DOHH2 (cell line): ENCODE data around the gene XRCC2.
"Not testable (repeated sequence)": the region's sequence is repeated elsewhere in the genome, so short reads cannot be mapped to it uniquely, and the experiment has no call there.

Source experiments
- H3F3A ChIP-seq: fragments of 200-600 bp; sonication (generic), shearing (Covaris generic); 2 replicates; pipeline ENCODE4 v1.6.0; 2016; ENCODE audit warnings: antibody characterized with exemption, mild to moderate bottlenecking; ENCODE audit not compliant: control insufficient read depth, insufficient read depth
- H3K27ac ChIP-seq: fragments of 200-600 bp; sonication (generic); 2 replicates; pipeline ENCODE4 v1.5.1; 2014; ENCODE audit warnings: low read depth, mild to moderate bottlenecking, low read length, moderate library complexity
- H3K27me3 ChIP-seq: fragments of 200-600 bp; sonication (generic); 2 replicates; pipeline ENCODE4 v1.6.1; 2014; ENCODE audit warnings: mild to moderate bottlenecking, low read length, mixed read lengths; ENCODE audit not compliant: control insufficient read depth
- H3K36me3 ChIP-seq: fragments of 200-600 bp; sonication (generic); 2 replicates; pipeline ENCODE4 v1.6.1; 2014; ENCODE audit warnings: mild to moderate bottlenecking, low read length, moderate library complexity, mixed read lengths; ENCODE audit not compliant: control insufficient read depth
- H3K4me1 ChIP-seq: fragments of 200-600 bp; sonication (generic); 2 replicates; pipeline ENCODE4 v1.6.1; 2014; ENCODE audit warnings: mild to moderate bottlenecking, low read length, mixed read lengths; ENCODE audit not compliant: control insufficient read depth
- H3K4me2 ChIP-seq: fragments of 200-600 bp; sonication (generic); 2 replicates; pipeline ENCODE4 v1.6.0; 2014; ENCODE audit warnings: mild to moderate bottlenecking, low read length, moderate library complexity
- H3K4me3 ChIP-seq: fragments of 200-600 bp; sonication (generic); 2 replicates; pipeline ENCODE4 v1.5.1; 2014; ENCODE audit warnings: mild to moderate bottlenecking, low read length, mixed read lengths
- H3K79me2 ChIP-seq: fragments of 200-600 bp; sonication (generic); 2 replicates; pipeline ENCODE4 v1.6.1; 2014; ENCODE audit warnings: mild to moderate bottlenecking, low read length, mixed read lengths; ENCODE audit not compliant: control insufficient read depth
- H3K9me2 ChIP-seq: fragments of 200-600 bp; sonication (generic); replicated peaks from 2 replicates; pipeline ENCODE4 v1.6.1; 2014; ENCODE audit warnings: mild to moderate bottlenecking, low read length, mixed read lengths; ENCODE audit not compliant: control insufficient read depth
- H3K9me3 ChIP-seq: fragments of 200-600 bp; sonication (generic); 2 replicates; pipeline ENCODE4 v1.6.1; 2014; ENCODE audit warnings: antibody characterized with exemption, low read length, mixed read lengths; ENCODE audit not compliant: control insufficient read depth, insufficient read depth
- H4K20me1 ChIP-seq: fragments of 200-600 bp; sonication (generic); 2 replicates; pipeline ENCODE4 v1.6.0; 2014; ENCODE audit warnings: low read depth, mild to moderate bottlenecking, antibody characterized with exemption, low read length, moderate library complexity; ENCODE audit not compliant: control insufficient read depth, insufficient read depth
- CTCF ChIP-seq: fragments of 200-600 bp; sonication (generic); IDR thresholded peaks from one replicate; pipeline ENCODE4 v1.5.1; 2014; ENCODE audit warnings: antibody characterized with exemption, mild to moderate bottlenecking, low read depth, low read length; ENCODE audit not compliant: poor library complexity, severe bottlenecking
- EZH2phosphoT487 ChIP-seq: fragments of 200-600 bp; sonication (generic); IDR thresholded peaks from 2 replicates; pipeline ENCODE4 v1.6.1; 2017; ENCODE audit warnings: borderline replicate concordance, mild to moderate bottlenecking, antibody characterized with exemption, low read length, moderate library complexity, mixed read lengths

XRCC2 gene

GRCh38 chr7:152633504-152633903 lies 42.4 kb downstream of the XRCC2 start:
- H3K9me3 ChIP-seq: no peaks in the 10 kb centered on the region
- no peak overlapping the region for H3K4me2 ChIP-seq
- TF ChIP-seq CTCF (no peak), EZH2phosphoT487 (no peak)
- H3K27me3 ChIP-seq: no peaks in the 10 kb centered on the region
- H3K36me3 ChIP-seq: no peaks in the 10 kb centered on the region
- no peaks in the 10 kb centered on the region for H3K79me2 ChIP-seq
- H3K4me3 ChIP-seq: no peak overlapping the region
- H4K20me1 ChIP-seq: no peaks in the 10 kb centered on the region
- H3K27ac ChIP-seq: no peak overlapping the region
- H3K9me2 ChIP-seq: no peaks in the 10 kb centered on the region
- H3F3A ChIP-seq: no peaks in the 10 kb centered on the region
- H3K4me1 ChIP-seq: peaks cover 5% of the 10 kb centered on the region

- Histone ChIP-seq H3K4me1 (peaks cover 5% of the 10 kb centered on the region), H3K4me2 (no peak overlapping the region), H3K9me2 (no peaks in the 10 kb centered on the region), H3K36me3 (no peaks in the 10 kb centered on the region), H4K20me1 (no peaks in the 10 kb centered on the region), H3K27ac (no peak overlapping the region), H3K27me3 (no peaks in the 10 kb centered on the region), H3K4me3 (no peak overlapping the region), H3K9me3 (no peaks in the 10 kb centered on the region), H3F3A (no peaks in the 10 kb centered on the region), H3K79me2 (no peaks in the 10 kb centered on the region)
- TF ChIP-seq EZH2phosphoT487 (no peak), CTCF (no peak)
Measured at GRCh38 chr7:152633072-152633471, 42.9 kb downstream of the XRCC2 start.

GRCh38 chr7:152628772-152629171 lies 47.2 kb downstream of the XRCC2 start:
- H4K20me1 ChIP-seq, H3K9me3 ChIP-seq, H3K79me2 ChIP-seq, H3K36me3 ChIP-seq, H3K9me2 ChIP-seq, H3K4me3 ChIP-seq, H3K4me2 ChIP-seq, H3K27ac ChIP-seq, H3F3A ChIP-seq, H3K4me1 ChIP-seq, H3K27me3 ChIP-seq: not testable (repeated sequence)

GRCh38 chr7:152624228-152624627 lies 51.7 kb downstream of the XRCC2 start:
- H3F3A ChIP-seq: no peaks in the 10 kb centered on the region
- H3K4me1 ChIP-seq: no peaks in the 10 kb centered on the region
- H3K9me3 ChIP-seq: no peaks in the 10 kb centered on the region
- peaks cover 6% of the 10 kb centered on the region; the same call in 1 of the 2 replicates for H3K27me3 ChIP-seq
- no peak overlapping the region for H3K4me2 ChIP-seq
- H3K79me2 ChIP-seq: no peaks in the 10 kb centered on the region
- no peak overlapping the region for H3K4me3 ChIP-seq
- no peaks in the 10 kb centered on the region for H3K36me3 ChIP-seq
- H3K9me2 ChIP-seq: no peaks in the 10 kb centered on the region
- H3K27ac ChIP-seq: no peak overlapping the region
- TF ChIP-seq EZH2phosphoT487: no peak
- no peak for TF ChIP-seq CTCF
- no peaks in the 10 kb centered on the region for H4K20me1 ChIP-seq
